ENCODE results near the gene ANKS1A.

GRCh38 chr6:35093118-35093445, 204.0 kb downstream of the ANKS1A start:
- TF ChIP-seq CTCF (conservative IDR thresholded peaks at IDR 0.05; ENCODE audit: low read depth in 2 of 2): no peak
- no peak for TF ChIP-seq EZH2phosphoT487 (IDR thresholded peaks at IDR 0.05; ENCODE audit: unreplicated experiment)
- TF ChIP-seq EZH2 (IDR thresholded peaks at IDR 0.05; ENCODE audit: low read depth, unreplicated experiment): no peak
- no peak for TF ChIP-seq ZNF114 (CRISPR knock-in tag; IDR thresholded peaks at IDR 0.05)
- no peak for TF ChIP-seq POLR2AphosphoS5 (IDR thresholded peaks at IDR 0.05; ENCODE audit: low read depth)
- TF ChIP-seq JUNB (IDR thresholded peaks at IDR 0.05; ENCODE audit: unreplicated experiment): no peak

Data from GM23338 (cell line).